Measurements from ENCODE around the gene NKX1-1.

GRCh38 chr4:1449475-1449832 lies 43.2 kb upstream of the NKX1-1 start:
- TF ChIP-seq, protein P1, sequence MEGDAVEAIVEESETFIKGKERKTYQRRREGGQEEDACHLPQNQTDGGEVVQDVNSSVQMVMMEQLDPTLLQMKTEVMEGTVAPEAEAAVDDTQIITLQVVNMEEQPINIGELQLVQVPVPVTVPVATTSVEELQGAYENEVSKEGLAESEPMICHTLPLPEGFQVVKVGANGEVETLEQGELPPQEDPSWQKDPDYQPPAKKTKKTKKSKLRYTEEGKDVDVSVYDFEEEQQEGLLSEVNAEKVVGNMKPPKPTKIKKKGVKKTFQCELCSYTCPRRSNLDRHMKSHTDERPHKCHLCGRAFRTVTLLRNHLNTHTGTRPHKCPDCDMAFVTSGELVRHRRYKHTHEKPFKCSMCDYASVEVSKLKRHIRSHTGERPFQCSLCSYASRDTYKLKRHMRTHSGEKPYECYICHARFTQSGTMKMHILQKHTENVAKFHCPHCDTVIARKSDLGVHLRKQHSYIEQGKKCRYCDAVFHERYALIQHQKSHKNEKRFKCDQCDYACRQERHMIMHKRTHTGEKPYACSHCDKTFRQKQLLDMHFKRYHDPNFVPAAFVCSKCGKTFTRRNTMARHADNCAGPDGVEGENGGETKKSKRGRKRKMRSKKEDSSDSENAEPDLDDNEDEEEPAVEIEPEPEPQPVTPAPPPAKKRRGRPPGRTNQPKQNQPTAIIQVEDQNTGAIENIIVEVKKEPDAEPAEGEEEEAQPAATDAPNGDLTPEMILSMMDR (IDR thresholded peaks at IDR 0.05): no peak
- TF ChIP-seq POLR2A (IDR thresholded peaks at IDR 0.05): no peak
